ENCODE measurements around the gene CREB5. TPM values are rescaled to one million over a fixed set of nuclear protein-coding genes. Genes with fewer than 3 reads are reported as not detected.

CREB5 gene
- total and polyA plus RNA-seq, 3 donors from 2014 or later: 2.0 to 2.9 (median 2.9) TPM

- Histone ChIP-seq H3K36me3 (ENCODE audit: low read depth, missing control alignments) (no peaks in the 10 kb centered on the region), H3K27me3 (no peaks in the 10 kb centered on the region), H3K4me3 (no peak overlapping the region), H3K9me3 (no peaks in the 10 kb centered on the region), H3K4me1 (no peaks in the 10 kb centered on the region), H3K27ac (no peak overlapping the region)
- DNase-seq: no peak
- intact Hi-C loops (cut with DNase I; ENCODE audit: low total_unique reads): no loop called here
- no peak for TF ChIP-seq POLR2A (IDR thresholded peaks at IDR 0.05)
- TF ChIP-seq, protein P1, sequence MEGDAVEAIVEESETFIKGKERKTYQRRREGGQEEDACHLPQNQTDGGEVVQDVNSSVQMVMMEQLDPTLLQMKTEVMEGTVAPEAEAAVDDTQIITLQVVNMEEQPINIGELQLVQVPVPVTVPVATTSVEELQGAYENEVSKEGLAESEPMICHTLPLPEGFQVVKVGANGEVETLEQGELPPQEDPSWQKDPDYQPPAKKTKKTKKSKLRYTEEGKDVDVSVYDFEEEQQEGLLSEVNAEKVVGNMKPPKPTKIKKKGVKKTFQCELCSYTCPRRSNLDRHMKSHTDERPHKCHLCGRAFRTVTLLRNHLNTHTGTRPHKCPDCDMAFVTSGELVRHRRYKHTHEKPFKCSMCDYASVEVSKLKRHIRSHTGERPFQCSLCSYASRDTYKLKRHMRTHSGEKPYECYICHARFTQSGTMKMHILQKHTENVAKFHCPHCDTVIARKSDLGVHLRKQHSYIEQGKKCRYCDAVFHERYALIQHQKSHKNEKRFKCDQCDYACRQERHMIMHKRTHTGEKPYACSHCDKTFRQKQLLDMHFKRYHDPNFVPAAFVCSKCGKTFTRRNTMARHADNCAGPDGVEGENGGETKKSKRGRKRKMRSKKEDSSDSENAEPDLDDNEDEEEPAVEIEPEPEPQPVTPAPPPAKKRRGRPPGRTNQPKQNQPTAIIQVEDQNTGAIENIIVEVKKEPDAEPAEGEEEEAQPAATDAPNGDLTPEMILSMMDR (IDR thresholded peaks at IDR 0.05): no peak
- 95% methylated on average over 2 of the region's 2 CpGs for WGBS, 2 donors
These were observed 293.0 kb downstream of the CREB5 start for GRCh38 chr7:28705350-28705749.

GRCh38 chr7:28706584-28706983, 294.3 kb downstream of the CREB5 start:
- intact Hi-C loops (cut with DNase I; ENCODE audit: low total_unique reads): no loop called here

DNA sequence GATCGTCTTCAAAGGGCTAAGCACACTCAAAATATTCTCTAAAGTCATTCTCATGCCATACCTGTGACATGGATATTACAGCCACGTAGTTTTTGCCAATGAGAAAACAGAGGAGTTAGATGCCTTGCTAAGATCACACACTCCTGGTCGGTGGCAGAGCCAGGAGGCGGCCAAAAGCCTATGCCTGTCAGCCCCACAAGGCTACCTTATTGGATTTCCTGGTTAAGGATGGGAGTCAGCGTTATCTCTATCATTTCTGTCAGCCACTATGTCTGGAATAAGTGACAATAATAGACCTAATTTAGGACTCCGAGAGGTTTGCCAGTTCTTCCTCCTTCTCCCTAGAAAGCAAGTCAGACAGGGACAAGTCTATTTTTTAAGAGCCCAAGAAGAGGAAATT, 295.0 kb downstream of the CREB5 start:
- no peaks in the 10 kb centered on the region for H3K36me3 ChIP-seq (ENCODE audit: low read depth, missing control alignments)
- intact Hi-C loops (cut with DNase I; ENCODE audit: low total_unique reads): no loop called here

More at GRCh38 chr7:28706584-28706983, 294.3 kb downstream of the CREB5 start:
- 65 to 70% methylated on average over 1 of the region's 1 CpG for WGBS, 2 donors
- H3K27me3 ChIP-seq: no peaks in the 10 kb centered on the region
- H3K4me3 ChIP-seq: no peak overlapping the region
- H3K36me3 ChIP-seq (ENCODE audit: low read depth, missing control alignments): no peaks in the 10 kb centered on the region
- no peak for DNase-seq
- no peaks in the 10 kb centered on the region for H3K9me3 ChIP-seq
- H3K27ac ChIP-seq: no peak overlapping the region
- H3K4me1 ChIP-seq: no peaks in the 10 kb centered on the region
- TF ChIP-seq, protein P1 (IDR thresholded peaks at IDR 0.05): no peak

DNA sequence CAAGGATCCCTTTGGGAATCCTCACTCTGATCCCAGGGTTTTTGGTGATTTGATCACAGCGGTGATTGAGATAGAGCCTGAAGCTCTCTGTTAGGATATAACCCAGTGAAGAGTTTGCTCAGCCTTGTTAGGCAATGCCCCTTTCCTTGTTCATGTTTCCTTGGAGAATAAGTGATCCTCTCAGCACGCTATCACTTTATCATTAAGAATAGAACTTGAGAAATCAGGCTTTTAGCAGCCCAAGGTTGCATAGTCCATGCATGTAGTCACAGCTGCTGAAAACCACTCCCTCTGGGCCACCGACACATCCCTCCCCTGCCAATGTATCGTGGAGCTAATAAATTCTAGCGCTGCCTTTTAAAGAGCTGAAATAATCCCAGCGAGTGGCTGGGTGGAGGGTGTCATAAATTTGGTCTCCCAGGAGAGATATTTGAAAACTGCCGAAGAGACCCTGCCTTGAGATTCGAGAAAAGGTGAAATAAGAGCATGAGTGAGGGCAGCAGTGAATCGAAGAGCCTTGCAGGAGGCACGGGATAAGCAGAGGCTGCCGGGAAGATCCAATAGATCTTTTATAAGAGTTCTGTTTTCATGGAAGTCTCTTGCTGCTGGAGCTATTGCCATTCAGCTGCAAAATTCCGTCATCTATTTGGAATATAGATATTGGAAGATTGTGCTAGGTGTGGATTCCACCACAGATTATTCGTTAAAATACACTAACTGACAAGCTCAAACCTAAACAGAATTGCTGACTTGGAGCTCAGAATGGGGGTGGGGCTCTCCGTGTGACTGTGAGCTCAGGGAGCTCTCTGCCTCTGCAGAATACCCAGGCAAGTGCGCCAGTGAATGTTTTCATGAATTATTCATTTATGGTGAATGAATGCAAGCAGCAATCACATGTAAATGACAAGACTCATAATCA, 296.0 kb downstream of the CREB5 start:
- no peaks in the 10 kb centered on the region for H3K4me1 ChIP-seq
- DNase-seq: no peak
- intact Hi-C loops (cut with DNase I; ENCODE audit: low total_unique reads): no loop called here
- no peak overlapping the region for H3K4me3 ChIP-seq
- no peaks in the 10 kb centered on the region for H3K9me3 ChIP-seq
- H3K27me3 ChIP-seq: no peaks in the 10 kb centered on the region
- WGBS, 2 donors: 61 to 64% methylated on average over 15 of the region's 15 CpGs
- H3K27ac ChIP-seq: no peak overlapping the region
- TF ChIP-seq POLR2A (IDR thresholded peaks at IDR 0.05): no peak
- no peaks in the 10 kb centered on the region for H3K36me3 ChIP-seq (ENCODE audit: low read depth, missing control alignments)

More for the DNA sequence above, 295.0 kb downstream of the CREB5 start:
- 93 to 94% methylated on average over 6 of the region's 6 CpGs for WGBS, 2 donors
- Histone ChIP-seq H3K9me3 (no peaks in the 10 kb centered on the region), H3K27ac (no peak overlapping the region), H3K4me1 (no peaks in the 10 kb centered on the region), H3K4me3 (no peak overlapping the region), H3K27me3 (no peaks in the 10 kb centered on the region)
- TF ChIP-seq POLR2A (IDR thresholded peaks at IDR 0.05): no peak
- TF ChIP-seq, protein P1 (IDR thresholded peaks at IDR 0.05): no peak
- DNase-seq: no peak

DNA sequence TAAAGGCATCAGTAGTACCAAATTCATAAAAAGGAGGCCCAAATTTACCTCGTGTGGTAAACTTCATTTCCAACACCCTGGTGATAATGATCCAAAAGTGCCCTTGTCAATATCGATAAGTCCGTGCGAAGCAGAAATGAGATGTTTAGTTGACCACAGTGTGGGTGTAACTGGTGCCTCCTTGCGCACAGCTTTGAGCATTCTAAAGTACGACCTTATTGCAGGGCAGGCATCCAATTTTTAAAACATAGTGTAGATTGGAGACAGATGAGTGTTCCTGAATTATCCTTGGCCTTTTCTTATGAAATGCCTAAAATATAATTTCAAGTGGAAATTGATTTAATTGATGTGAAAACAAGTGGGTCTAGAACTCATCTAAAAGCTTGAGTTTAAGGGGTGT, 297.4 kb downstream of the CREB5 start:
- Histone ChIP-seq H3K27ac (no peak overlapping the region), H3K36me3 (ENCODE audit: low read depth, missing control alignments) (no peaks in the 10 kb centered on the region), H3K4me1 (no peaks in the 10 kb centered on the region), H3K4me3 (no peak overlapping the region), H3K9me3 (no peaks in the 10 kb centered on the region), H3K27me3 (no peaks in the 10 kb centered on the region)
- WGBS, 2 donors: 90 to 94% methylated on average over 6 of the region's 6 CpGs
- TF ChIP-seq, protein P1 (IDR thresholded peaks at IDR 0.05): no peak
- no peak for TF ChIP-seq POLR2A (IDR thresholded peaks at IDR 0.05)
- no peak for DNase-seq
- intact Hi-C loops (cut with DNase I; ENCODE audit: low total_unique reads): no loop called here
